Endothelial cell of umbilical vein (primary cell): ENCODE measurements around the gene PLA2G4B.

Experiments
- CTCF ChIP-seq, 2 donors: IDR thresholded peaks; 1 replicate in 1 of 2; 2 replicates in 1 of 2; pipeline ENCODE4 v1.5.1; 2011; ENCODE audit warnings: low read length in 2 of 2, mild to moderate bottlenecking in 2 of 2, moderate library complexity in 2 of 2, control low read depth in 1 of 2, inconsistent platforms in 1 of 2, low read depth in 1 of 2; ENCODE audit not compliant: insufficient read depth in 1 of 2; ENCODE audit errors: extremely low read depth in 1 of 2
- EZH2 ChIP-seq: IDR thresholded peaks from 2 replicates; pipeline ENCODE4 v1.6.1; 2012; ENCODE audit warnings: borderline replicate concordance, low read depth, mild to moderate bottlenecking, moderate library complexity, low read length, inconsistent platforms; ENCODE audit not compliant: severe bottlenecking
- POLR2AphosphoS5 ChIP-seq: IDR thresholded peaks from 2 replicates; pipeline ENCODE4 v1.6.1; 2012; ENCODE audit warnings: low read depth, mild to moderate bottlenecking, control low read depth, low read length, moderate library complexity; ENCODE audit not compliant: insufficient read depth

- TF ChIP-seq POLR2AphosphoS5 (no peak), EZH2 (no peak), CTCF (IDR thresholded peaks at IDR 0.05; ENCODE audit: extremely low read depth in 1 of 2, insufficient read depth in 1 of 2, low read depth in 1 of 2, low read length in 2 of 2) (no peak)
Measured at GRCh38 chr15:41799488-41799805, 39.2 kb upstream of the PLA2G4B start.
